Kidney epithelial cell (primary cell): ENCODE data around the gene MYOD1. TPM values are rescaled to one million over a fixed set of nuclear protein-coding genes. Genes with fewer than 3 reads are reported as not detected.

ENCODE experiments used
- DNase-seq: peaks from one replicate; pipeline ENCODE4 v3.0.0-alpha.2; 2010; ENCODE audit warnings: low read depth
- H3K27me3 ChIP-seq: 2 replicates; pipeline ENCODE4 v1.6.0; 2011; ENCODE audit warnings: low read length; ENCODE audit not compliant: control insufficient read depth, insufficient read depth
- H3K36me3 ChIP-seq: 2 replicates; pipeline ENCODE4 v1.5.1; 2011; ENCODE audit warnings: low read length; ENCODE audit not compliant: control insufficient read depth, insufficient read depth
- H3K4me3 ChIP-seq: 2 replicates; pipeline ENCODE4 v1.5.1; 2011; ENCODE audit warnings: low read depth, mild to moderate bottlenecking, control low read depth, low read length
- CTCF ChIP-seq: IDR thresholded peaks from 2 replicates; pipeline ENCODE4 v1.5.1; 2011; ENCODE audit warnings: mild to moderate bottlenecking, moderate library complexity, low read length, control low read depth, inconsistent platforms; ENCODE audit not compliant: insufficient read depth, poor library complexity, severe bottlenecking
- total RNA-seq: library from RNA; depleted of rRNA; stranded (reverse); fragments of >200 nt; gene quantifications from 2 replicates; pipeline ENCODE4 v1.2.3, GENCODE V29; 2015

Gene MYOD1
- total RNA-seq, 1 donor from 2014 or later = not detected

- no peak for DNase-seq
- peaks cover 8% of the 10 kb centered on the region for H3K27me3 ChIP-seq
- no peak for TF ChIP-seq CTCF
- H3K36me3 ChIP-seq = no peaks in the 10 kb centered on the region
- no peak overlapping the region for H3K4me3 ChIP-seq
Measured at GRCh38 chr11:17707830-17708229, 11.5 kb upstream of the MYOD1 start.

- Histone ChIP-seq H3K4me3 (no peak overlapping the region), H3K36me3 (no peaks in the 10 kb centered on the region), H3K27me3 (peaks cover 19% of the 10 kb centered on the region)
- TF ChIP-seq CTCF = no peak
- DNase-seq = no peak
Measured at GRCh38 chr11:17711836-17712235, 7.5 kb upstream of the MYOD1 start.

GRCh38 chr11:17713851-17714250, 5.5 kb upstream of the MYOD1 start:
- TF ChIP-seq CTCF = no peak
- no peak overlapping the region for H3K4me3 ChIP-seq
- no peaks in the 10 kb centered on the region for H3K36me3 ChIP-seq
- H3K27me3 ChIP-seq = peaks cover 32% of the 10 kb centered on the region
- no peak for DNase-seq

- no peak for DNase-seq
- peaks cover 38% of the 10 kb centered on the region for H3K27me3 ChIP-seq
- H3K36me3 ChIP-seq = no peaks in the 10 kb centered on the region
- no peak for TF ChIP-seq CTCF
- H3K4me3 ChIP-seq = no peak overlapping the region
Measured at GRCh38 chr11:17714356-17714854, 5.0 kb upstream of the MYOD1 start.

GRCh38 chr11:17714870-17715269, 4.5 kb upstream of the MYOD1 start:
- no peak for DNase-seq
- TF ChIP-seq CTCF = no peak
- H3K27me3 ChIP-seq = peaks cover 42% of the 10 kb centered on the region
- H3K4me3 ChIP-seq = no peak overlapping the region
- no peaks in the 10 kb centered on the region for H3K36me3 ChIP-seq

GRCh38 chr11:17716807-17717206, 2.6 kb upstream of the MYOD1 start:
- no peaks in the 10 kb centered on the region for H3K36me3 ChIP-seq
- no peak overlapping the region for H3K4me3 ChIP-seq
- no peak for TF ChIP-seq CTCF
- H3K27me3 ChIP-seq = peaks cover 60% of the 10 kb centered on the region
- DNase-seq = no peak
